ENCODE data around the gene UBR3.
A peak's percentile ranks its signal among the peaks of the same experiment; 100 is the strongest.
"Not testable (repeated sequence)": the region's sequence is repeated elsewhere in the genome, so short reads cannot be mapped to it uniquely, and the experiment has no call there.

Gene UBR3

DNA sequence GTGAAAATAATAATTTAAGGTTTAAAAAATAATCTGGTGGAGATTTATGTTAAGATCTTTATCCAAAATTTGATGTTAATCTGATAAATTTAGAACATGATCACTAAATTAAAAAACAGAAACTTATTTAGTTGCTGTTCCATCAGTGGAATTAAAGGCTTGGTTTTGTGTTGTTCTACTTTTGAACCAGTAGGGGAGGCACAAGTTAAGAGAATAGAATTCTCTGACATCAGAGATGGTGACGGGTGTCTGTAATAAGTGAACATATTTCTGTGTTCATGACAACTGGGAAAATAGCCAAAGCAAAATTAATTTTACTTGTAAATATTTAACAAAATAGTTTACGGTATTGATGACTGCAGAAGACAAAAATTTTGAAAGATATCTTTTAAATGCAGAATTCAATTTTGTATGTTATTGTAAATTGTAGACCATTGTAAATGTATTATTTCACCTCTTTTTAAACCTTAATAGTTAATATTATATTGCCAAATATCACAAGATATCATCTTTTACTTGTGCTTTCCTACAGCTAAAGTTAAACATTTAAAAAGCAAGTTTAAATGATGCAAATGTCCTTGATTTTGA is 106.0 kb downstream of the UBR3 start:
- FAIRE-seq: peak; percentile 83
- DNase-seq (ENCODE audit: low spot score): peak; percentile 25

DNA sequence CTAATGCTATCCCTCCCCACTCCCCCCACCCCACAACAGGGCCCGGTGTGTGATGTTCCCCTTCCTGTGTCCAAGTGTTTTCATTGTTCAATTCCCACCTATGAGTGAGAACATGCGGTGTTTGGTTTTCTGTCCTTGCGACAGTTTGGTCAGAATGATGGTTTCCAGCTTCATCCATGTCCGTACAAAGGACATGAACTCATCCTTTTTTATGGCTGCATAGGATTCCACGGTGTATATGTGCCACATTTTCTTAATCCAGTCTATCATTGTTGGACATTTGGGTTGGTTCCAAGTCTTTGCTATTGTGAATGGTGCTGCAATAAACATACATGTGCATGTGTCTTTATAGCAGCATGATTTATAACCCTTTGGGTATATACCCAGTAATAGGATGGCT is 109.4 kb downstream of the UBR3 start:
- not testable (repeated sequence) for DNase-seq (ENCODE audit: low spot score); FAIRE-seq

DNA sequence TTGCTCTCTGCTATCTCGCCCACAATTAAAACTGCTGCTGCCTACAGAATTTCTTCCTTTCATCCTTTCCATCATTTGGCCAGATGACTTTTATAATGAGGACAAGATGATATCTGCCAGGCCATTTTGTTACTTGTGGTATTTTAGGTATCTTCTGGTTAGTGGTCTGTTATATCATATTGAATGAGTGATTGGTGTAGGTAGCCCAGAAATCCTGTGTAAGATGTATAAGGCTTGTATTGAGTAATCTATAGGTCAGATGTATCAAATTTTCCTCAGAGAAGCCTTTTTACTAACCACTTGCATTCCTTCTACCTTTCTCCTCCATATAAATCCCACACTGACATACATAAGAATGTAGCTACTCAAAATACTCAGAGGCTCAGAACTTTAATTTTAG is 118.3 kb downstream of the UBR3 start:
- no peak for FAIRE-seq

DNA sequence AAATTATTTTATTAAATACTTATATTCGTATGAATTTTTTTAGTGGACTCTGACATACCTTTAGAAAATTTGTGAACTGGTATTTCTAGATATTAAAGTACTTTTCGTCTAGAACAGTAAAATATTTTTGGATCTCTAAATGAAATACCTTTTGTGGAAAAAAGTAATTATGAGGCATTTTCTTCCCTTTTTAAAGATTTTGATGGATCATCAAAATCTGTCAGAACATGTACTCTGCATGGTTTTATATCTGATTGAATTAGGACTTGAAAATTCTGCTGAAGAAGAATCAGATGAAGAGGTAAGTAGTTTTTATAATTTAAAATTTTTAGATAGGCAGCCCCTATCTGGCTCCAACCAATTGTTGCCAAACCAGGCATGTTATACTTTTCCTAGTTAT is 118.8 kb downstream of the UBR3 start:
- FAIRE-seq: no peak

More for the DNA sequence above, 118.3 kb downstream of the UBR3 start:
- DNase-seq (ENCODE audit: low spot score): no peak

DNA sequence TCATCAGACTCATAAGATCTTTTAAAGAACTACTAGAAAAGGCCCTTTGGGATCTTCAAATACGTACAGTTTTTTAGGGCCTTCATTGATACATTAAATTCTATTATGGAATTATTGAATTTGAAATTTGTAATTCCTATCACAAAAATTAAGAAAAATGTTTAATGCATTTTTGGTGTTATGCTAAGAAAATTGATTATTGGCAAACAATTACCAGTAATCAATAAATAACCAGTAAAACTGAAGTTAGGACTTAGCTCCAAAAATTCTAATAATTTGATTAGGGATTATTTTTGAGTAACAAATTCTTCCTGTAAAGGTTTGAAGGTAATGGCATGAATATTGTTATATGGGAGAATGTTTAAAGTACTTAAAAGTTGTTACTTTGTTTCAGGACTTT is 119.3 kb downstream of the UBR3 start:
- DNase-seq (ENCODE audit: low spot score): no peak
- FAIRE-seq: no peak

More for the DNA sequence above, 118.8 kb downstream of the UBR3 start:
- DNase-seq (ENCODE audit: low spot score): no peak

DNA sequence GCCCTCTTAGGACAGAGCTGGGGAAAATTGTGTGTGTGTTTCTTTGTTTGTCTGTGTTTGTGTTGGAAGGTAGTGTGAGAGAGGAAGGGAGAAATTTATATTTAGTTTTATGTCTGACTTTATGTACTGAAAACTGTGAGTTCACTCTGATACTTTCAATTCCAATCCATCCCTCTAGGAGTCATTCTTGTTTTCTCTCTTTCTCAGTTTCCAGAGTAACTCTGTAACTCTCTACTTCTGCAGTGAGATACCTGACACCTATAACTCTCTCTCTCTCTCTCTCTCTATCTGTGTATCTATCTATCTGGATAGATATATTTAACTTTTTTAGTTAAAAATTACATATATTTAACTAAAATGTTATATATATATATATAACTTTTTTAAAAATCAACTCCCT is 128.7 kb downstream of the UBR3 start:
- no peak for FAIRE-seq
- no peak for DNase-seq (ENCODE audit: low spot score)

DNA sequence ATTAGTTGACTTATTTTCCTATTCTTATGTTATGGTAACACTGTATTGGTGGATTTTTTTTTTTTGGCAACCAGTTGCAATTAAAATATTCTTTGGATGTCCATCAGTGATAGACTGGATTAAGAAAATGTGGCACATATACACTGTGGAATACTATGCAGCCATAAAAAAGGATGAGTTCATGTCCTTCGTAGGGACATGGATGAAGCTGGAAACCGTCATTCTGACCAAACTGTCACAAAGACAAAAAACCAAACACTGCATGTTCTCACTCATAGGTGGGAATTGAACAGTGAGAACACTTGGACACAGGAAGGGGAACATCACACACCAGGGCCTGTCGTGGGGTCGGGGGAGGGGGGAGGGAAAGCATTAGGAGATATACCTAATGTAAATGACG is 130.0 kb downstream of the UBR3 start:
- not testable (repeated sequence) for DNase-seq (ENCODE audit: low spot score); FAIRE-seq

DNA sequence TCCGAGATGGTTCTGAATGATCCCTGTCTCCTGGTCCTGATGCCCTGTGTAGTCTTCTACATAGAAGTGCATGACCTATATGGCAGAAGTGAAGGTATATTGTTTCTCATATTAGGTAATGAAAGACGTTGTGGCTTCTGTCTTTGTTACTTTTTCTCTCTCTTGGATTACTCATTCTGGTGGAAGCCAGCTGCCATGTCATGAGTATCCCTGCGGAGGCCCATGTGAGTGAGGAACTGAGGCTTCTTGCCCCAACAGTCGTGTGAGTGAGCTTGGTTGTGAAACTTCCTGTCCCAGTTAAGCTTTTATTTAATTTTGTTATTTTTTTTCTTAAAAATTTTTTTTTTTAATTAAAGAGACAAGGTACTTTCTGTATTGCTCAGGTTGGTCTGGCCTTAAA is 134.7 kb downstream of the UBR3 start:
- no peak for FAIRE-seq

DNA sequence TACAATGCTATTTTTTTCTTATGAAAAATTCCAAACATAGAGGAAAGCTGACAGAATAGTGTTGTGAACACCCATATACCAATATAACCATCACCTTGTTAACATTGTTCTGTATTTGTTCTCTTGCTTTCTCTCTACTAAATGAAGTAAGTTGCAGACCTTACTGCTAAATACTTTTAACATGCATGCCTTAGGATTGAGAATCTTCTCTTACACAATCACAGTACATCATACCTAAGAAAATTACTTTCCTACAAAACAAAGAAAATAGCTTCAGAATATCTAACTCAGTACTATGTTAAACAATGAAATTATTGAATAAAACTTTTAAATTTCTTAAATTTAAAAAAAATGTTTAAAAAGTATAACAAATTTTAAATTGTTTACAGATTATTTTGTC is 136.5 kb downstream of the UBR3 start:
- FAIRE-seq (peak; percentile 37), DNase-seq (ENCODE audit: low spot score) (no peak)

More for the DNA sequence above, 134.7 kb downstream of the UBR3 start:
- no peak for DNase-seq (ENCODE audit: low spot score)

DNA sequence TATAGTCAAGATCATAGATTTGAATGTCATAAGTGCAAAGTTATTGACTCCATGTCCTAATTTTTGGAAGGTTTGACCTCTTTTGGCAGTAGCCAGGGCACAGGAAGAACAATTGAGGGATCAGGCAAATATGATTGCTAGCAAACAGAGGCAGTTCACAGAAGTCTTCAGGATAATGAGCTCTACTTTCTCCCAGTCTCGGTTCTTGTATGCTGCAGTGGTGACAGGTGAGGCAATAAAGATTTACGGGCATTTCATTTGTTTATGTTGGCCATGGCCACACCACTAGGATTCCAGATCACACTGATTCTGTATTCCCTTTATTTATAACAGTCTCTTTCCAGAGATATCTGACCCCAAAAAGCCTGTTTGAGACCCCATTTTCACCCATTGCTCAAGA is 137.5 kb downstream of the UBR3 start:
- FAIRE-seq (no peak), DNase-seq (ENCODE audit: low spot score) (no peak)

DNA sequence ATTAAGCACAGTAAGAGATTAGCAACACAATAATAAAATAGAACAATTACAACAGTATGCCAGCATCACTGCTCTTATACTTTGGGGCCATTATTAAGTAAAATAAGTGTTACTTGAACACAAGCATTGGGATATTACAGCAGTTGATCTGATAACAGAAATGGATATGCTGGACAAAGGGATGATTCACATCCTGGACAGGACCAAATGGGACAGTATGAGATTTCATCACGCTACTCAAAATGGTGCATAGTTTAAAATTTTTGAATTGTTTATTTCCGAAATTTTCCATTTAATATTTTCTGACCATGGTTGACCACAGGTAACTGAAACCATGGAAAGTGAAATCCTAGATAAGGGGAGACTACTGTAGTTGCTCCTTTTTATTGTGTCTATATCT is 138.2 kb downstream of the UBR3 start:
- FAIRE-seq (no peak), DNase-seq (ENCODE audit: low spot score) (no peak)

DNA sequence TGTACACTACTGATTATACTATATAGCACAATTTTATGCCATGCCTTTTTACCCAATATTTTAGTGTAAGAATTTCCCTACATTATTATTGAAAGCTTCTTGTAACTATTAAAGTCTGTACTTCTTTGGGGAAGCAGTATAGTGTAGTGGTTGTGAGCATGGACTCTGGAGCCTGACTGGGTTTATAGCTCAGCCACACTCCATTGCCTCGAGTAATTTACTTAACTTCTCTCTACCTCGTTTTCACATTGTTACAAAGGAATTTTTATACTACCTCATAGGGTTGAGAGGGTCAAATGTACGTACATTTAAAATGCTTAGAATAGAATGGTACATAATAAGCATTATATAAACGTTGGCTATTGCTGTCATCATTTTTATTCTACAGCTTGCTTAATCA is 139.2 kb downstream of the UBR3 start:
- FAIRE-seq (no peak), DNase-seq (ENCODE audit: low spot score) (no peak)

DNA sequence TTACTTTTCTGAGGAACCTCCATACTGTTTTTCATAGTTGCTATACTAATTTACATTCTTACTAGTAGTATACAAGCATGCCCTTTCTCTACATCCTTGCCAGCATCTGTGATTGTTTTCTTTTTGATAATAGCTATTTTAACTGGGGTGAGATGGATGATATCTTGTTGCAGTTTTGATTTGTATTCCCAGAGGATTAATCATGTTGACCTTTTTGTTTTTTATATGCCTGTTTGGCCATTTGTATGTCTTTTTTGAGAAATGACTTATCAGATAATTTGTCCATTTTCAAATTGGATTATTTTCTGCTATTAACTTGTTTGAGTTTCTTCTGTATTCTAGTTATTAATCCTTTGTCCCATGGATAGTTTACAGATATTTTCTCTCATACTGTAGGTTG is 141.5 kb downstream of the UBR3 start:
- FAIRE-seq (no peak), DNase-seq (ENCODE audit: low spot score) (no peak)

DNA sequence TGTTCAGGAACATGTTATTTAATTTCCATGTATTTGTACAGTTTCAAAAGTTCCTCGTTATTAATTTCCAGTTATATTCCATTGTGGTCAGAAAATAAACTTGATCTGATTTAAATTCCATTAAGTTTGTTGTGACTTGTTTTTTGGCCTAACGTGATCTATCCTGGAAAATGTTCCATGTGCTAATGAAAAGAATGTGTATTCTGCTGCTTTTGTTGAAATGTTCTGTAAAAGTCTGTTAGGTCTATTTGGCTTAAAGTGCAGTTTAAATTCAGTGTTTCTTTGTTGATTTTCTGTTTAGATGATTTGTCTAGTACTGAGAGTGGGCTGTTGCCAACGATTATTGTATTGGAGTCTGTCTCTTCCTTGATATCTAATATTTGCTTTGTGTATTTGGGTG is 148.0 kb downstream of the UBR3 start:
- FAIRE-seq (no peak), DNase-seq (ENCODE audit: low spot score) (no peak)

DNA sequence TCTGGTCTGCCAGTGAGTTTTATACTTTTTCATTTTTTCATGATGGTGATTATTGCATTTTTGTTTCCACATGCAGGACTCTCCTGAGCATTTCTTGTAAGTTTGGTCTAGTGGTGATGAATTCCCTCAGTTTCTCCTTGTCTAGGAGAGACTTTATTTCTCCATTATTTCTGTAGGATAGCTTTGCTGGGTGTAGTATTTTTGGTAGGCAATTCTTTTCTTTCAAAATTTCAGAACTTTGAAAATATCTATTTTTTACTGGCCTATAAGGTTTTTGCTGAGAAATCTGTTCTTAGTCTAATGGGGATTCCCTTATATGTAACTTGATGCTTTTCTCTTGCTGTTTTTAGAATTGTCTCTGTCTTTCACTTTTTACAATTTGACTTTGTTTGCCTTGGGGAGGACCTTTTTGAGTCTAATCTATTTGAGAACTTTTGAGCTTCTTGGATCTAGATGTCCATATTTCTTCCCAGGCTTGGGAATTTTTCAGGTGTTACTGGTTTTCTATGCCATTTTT is 149.1 kb downstream of the UBR3 start:
- FAIRE-seq (no peak), DNase-seq (ENCODE audit: low spot score) (no peak)

DNA sequence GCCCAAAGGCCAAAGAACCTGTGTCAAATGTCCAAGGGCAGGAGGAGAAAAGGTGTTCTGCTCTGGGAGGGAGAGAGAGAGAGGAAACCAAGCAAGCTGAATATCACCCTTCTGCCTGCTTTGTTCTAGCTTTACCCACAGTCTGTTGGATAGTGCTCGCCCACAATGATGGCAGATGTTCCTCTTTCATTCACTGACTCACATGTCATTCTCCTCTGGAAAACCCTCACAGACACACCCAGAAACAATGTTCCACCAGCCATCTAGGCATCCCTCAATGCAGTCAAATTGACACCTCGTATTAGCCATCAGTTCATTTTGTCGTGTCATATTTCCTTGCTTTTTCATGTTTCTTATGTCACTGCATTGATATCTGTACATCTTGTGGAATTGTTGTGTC is 150.3 kb downstream of the UBR3 start:
- DNase-seq (ENCODE audit: low spot score) (no peak), FAIRE-seq (no peak)

DNA sequence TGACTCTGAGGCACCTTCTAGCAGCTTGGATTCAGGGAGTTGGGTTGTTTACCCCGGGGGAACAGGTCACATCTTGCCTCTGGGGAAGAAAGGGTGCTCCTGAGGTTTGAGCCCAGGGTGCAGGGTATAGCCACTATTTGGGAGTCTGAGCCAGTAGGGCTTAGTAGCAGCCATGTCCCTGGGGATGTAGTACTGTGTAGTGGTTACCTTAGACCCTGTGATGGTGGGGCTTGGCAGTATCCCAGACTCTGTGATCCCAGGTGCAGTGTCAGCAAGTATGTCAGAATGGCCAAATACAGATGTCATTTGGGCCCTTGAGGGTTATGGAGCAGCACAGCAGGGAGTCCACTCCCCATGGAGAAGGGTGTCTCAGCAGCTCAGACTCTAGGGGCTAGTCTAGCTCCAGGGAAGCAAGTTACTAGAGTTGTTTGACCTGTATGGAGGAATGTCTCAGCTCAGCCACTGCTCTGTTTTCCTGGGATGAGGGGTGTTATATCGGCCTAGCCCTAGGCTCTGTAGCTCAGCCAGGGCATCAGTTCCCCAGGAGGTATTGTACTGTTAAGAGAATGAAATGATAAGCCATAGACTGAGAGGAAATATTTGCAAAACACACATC is 151.3 kb downstream of the UBR3 start:
- DNase-seq (ENCODE audit: low spot score): no peak
- FAIRE-seq: no peak

DNA sequence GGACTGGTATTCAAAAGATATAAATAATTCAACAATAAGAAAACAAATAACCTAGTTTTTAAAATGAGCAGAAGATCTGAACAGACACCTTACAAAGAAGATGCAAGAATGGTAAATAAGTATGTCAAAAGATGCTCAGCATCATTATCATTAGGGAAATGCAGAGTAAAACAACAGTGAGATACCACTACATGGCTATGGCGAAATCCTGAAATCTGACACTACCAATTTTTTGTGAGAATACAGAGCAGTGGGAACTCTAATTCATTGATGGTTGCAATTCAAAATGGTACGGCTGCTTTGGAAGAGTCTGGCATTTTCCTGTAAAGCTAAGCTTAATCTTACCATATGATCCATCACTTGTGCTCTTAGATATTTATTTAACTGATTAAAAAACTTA is 151.8 kb downstream of the UBR3 start:
- FAIRE-seq (no peak), DNase-seq (ENCODE audit: low spot score) (no peak)

DNA sequence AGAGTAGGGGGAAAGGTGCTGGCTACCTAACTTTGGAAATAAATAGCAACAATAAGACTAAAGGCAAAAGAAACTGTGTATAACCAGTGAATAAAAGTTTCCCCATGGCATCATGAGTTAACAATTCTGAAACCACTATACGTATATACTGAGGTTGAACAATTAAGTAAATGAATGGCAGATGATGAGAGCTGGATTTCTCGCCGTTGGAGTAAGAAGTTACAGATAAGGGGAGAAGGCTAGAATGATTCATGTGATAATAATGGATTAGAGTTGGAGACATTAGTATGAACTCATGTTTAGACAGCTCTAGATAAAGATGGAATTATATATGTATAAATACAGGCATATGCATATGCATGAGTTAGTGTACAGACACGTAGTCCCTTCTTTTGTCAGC is 152.7 kb downstream of the UBR3 start:
- no peak for FAIRE-seq
- DNase-seq (ENCODE audit: low spot score): no peak

DNA sequence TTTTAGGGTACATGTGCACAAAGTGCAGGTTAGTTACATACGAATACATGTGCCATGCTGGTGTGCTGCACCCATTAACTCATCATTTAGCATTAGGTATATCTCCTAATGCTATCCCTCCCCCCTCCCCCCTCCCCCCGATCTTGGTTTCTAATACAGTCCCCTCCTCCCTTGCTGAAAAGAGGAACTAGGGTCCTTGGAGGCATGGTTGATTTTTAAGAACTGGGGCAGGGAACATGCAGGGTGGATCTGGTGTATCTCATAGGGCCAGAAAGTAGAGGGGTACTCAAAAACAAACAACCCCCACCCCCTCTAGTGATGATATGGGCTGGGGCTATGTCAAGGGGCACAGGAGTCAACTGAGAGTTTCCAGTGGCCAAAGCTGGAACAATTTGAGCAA is 153.4 kb downstream of the UBR3 start:
- no peak for DNase-seq (ENCODE audit: low spot score)
- no peak for FAIRE-seq

DNA sequence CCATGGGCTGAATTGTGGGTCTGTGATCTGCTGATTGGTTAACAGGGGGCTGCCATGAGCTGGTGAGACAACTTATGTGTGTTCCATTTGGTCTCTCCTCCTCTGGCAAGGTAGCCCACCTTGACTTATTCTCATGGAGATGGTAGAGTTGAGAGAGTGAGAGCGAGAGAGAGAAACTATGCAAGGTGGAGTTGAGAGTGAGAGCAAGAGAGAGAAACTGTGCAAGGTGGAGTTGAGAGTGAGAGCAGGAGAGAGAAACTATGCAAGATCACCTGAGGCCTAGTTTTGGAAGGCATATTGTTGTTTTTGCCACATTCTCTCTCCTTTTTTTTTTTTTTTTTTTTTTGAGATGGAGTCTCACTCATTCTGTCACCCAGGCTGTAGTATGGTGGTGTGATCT is 155.7 kb downstream of the UBR3 start:
- FAIRE-seq: no peak
- no peak for DNase-seq (ENCODE audit: low spot score)

DNA sequence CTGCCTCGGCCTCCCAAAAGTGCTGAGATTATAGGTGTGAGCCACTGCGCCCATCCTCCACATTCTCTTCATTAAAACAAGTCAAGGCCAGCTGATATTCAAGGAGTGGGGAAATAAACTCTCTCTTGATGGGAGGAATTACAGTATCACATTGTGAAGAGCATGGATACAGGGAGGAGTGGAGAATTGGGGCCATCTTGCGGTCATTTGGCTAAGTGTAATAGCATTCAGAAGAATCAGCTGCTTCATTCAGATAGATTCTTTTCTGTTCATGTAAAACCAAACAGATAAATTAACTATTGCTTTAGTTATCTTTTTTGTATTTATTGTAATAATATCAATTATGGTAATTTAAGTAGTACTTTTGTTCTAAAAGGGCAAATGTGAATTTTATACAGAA is 156.3 kb downstream of the UBR3 start:
- FAIRE-seq: no peak

DNA sequence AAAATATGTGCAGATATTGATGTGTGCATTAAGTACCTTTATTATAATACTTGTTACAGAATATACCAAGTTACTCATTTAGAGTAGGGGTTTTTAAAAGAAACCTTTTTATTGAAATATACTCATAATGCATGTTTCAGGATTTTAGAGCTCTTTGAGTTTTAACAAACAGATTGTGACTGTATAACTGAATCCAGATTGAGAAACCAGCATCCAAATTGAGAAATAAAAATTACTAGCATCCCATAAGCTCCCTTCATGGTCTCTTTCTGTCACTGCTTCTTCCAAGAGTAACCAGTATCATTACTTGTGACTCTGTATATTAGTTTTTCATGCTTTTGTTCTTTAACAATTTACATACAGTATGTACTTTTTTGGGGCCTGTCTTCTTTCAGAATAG is 156.9 kb downstream of the UBR3 start:
- no peak for DNase-seq (ENCODE audit: low spot score)
- FAIRE-seq: no peak

More for the DNA sequence above, 156.3 kb downstream of the UBR3 start:
- DNase-seq (ENCODE audit: low spot score): no peak

Measured in RCC 7860 (cell line).